Measurements from ENCODE around the gene GTF2F1. TPM values are rescaled to one million over a fixed set of nuclear protein-coding genes. Genes with fewer than 3 reads are reported as not detected.

The GTF2F1 gene
- total RNA-seq, 2 donors from 2014 or later = 58.2 to 73.6 TPM

DNA sequence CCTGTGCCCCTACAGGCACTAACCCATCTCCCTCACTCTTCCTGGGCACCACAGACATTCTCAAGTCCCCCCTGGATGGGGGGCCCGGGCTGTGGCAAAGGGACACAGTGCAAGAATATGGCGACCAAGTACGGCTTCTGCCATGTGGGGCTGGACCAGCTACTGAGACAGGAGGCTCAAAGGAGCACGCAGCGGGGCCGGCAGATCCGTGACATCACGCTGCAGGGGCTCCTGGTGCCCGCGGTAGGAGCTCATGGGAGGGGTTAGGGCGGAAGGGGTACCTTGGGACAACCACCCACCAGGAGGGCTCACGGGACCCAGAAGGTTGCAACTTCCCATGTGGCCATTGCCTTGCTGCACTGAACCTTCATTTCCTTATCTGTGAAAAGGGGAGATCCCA lies 3.3 kb upstream of the GTF2F1 start:
- Histone ChIP-seq H3K36me3 (no peaks in the 10 kb centered on the region), H3K9me3 (no peaks in the 10 kb centered on the region), H3K9ac (ENCODE audit: low read depth in 2 of 2, low read length in 2 of 2) (no peak overlapping the region), H3K4me3 (no peak overlapping the region), H3K27ac (no peak overlapping the region), H3K27me3 (no peaks in the 10 kb centered on the region), H3K4me1 (peaks cover 8% of the 10 kb centered on the region)
- intact Hi-C loops (cut with DNase I) = no loop called here
- DNase-seq = no peak
- TF ChIP-seq, protein P1, sequence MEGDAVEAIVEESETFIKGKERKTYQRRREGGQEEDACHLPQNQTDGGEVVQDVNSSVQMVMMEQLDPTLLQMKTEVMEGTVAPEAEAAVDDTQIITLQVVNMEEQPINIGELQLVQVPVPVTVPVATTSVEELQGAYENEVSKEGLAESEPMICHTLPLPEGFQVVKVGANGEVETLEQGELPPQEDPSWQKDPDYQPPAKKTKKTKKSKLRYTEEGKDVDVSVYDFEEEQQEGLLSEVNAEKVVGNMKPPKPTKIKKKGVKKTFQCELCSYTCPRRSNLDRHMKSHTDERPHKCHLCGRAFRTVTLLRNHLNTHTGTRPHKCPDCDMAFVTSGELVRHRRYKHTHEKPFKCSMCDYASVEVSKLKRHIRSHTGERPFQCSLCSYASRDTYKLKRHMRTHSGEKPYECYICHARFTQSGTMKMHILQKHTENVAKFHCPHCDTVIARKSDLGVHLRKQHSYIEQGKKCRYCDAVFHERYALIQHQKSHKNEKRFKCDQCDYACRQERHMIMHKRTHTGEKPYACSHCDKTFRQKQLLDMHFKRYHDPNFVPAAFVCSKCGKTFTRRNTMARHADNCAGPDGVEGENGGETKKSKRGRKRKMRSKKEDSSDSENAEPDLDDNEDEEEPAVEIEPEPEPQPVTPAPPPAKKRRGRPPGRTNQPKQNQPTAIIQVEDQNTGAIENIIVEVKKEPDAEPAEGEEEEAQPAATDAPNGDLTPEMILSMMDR (IDR thresholded peaks at IDR 0.05) = no peak

DNA sequence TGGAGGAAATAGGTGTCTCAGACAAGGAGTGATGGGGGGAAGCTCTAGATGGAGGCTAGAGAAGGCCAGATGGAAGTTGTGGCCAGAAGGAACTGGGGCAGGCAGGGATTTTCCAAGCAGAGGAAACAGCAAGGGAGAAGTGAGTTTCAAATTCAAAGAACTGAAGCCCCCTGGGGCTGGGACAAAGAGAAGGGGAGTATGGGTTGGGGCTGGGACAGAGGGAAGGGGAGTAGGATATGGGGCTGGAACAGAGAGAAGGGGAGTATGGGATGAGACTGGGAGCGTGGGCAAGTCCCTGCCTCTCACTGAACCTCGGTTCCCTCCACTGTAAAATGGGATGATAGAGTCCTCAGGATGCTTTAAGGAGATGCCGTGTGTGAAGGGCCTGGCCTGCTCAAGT lies 1.9 kb upstream of the GTF2F1 start:
- intact Hi-C loops (cut with DNase I) = no loop called here
- H3K4me3 ChIP-seq = no peak overlapping the region
- peaks cover 8% of the 10 kb centered on the region for H3K4me1 ChIP-seq
- no peak overlapping the region for H3K9ac ChIP-seq (ENCODE audit: low read depth in 2 of 2, low read length in 2 of 2)
- no peak overlapping the region for H3K27ac ChIP-seq
- TF ChIP-seq, protein P1 (IDR thresholded peaks at IDR 0.05) = no peak
- no peaks in the 10 kb centered on the region for H3K27me3 ChIP-seq
- no peaks in the 10 kb centered on the region for H3K36me3 ChIP-seq
- DNase-seq = no peak
- H3K9me3 ChIP-seq = no peaks in the 10 kb centered on the region

DNA sequence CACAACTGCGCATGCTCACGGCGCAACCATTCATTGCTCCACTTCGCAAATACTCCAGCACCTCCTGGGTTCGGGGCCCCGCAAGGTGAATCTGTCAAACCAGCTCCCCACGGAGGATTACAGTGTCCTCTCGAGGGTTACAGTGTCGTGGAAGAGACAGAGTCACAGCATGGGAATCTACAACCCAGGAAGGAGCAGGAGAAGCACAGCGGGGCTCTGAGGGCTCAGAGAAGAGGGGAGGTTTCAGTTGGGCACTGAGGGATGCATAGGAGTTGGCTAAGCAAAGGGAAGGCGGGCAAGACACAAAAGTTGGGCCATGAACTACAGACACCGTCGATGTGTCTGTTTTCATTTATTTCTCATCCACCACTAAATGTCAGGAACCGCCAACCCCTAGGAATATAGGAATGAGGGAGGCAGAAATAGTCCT lies 1.0 kb upstream of the GTF2F1 start:
- no peaks in the 10 kb centered on the region for H3K27me3 ChIP-seq
- H3K9me3 ChIP-seq = no peaks in the 10 kb centered on the region
- peak overlapping the region; percentile 87 for H3K27ac ChIP-seq
- peaks cover 5% of the 10 kb centered on the region for H3K36me3 ChIP-seq
- no peak for DNase-seq
- H3K4me3 ChIP-seq = peak overlapping the region; percentile 68
- H3K9ac ChIP-seq (ENCODE audit: low read depth in 2 of 2, low read length in 2 of 2) = peak overlapping the region; percentile 89 to 90
- intact Hi-C loops (cut with DNase I) = no loop called here
- TF ChIP-seq, protein P1 (IDR thresholded peaks at IDR 0.05) = no peak
- peaks cover 8% of the 10 kb centered on the region for H3K4me1 ChIP-seq

DNA sequence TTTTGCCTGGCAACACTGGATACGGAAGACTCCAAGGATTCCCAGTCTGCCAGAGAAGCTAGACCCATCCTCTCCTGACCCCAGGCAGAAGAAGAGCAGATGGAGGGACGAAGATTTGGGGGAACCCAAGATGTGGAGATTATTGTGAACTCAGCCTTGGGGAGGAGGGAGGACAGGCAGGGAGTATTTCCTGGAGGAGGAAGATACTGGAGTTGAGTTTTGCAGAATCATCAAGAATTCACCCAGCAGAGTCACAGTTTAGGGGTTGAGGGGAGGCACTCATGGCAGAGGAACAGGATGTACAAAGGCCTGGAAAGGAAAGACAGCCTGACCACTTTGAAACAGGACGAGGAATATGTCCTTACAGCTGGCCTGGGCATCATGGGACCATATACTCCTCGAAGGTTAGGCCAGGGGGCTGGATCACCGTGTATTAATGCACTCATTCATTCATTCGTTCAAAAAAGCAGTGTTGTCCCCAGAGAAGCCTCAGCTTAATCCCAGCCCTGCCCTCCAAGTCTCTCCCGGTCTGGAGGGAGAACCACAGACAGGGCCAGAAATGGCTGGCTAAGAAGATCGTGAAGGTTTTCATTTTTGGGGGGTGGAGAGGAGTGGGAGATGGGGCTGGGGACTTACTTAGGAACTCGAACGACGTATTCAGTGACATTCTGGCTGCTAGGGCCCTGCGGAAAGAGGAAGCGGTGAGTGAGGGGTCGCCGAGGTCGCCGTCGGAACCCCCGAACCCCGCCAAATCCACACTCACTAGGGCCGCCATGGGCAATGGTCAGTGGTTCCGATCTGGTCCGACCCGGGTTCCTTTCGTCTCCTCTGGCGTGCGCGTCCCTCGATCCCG lies 517 bp downstream of the GTF2F1 start:
- Histone ChIP-seq H3K4me1 (peaks cover 8% of the 10 kb centered on the region), H3K27ac (peak overlapping the region; percentile 87), H3K4me3 (peak overlapping the region; percentile 68), H3K9me3 (no peaks in the 10 kb centered on the region), H3K9ac (ENCODE audit: low read depth in 2 of 2, low read length in 2 of 2) (peak overlapping the region; percentile 89 to 90), H3K36me3 (peaks cover 15% of the 10 kb centered on the region), H3K27me3 (no peaks in the 10 kb centered on the region)
- DNase-seq = no peak
- TF ChIP-seq, protein P1 (IDR thresholded peaks at IDR 0.05) = no peak
- intact Hi-C loops (cut with DNase I) = no loop called here

DNA sequence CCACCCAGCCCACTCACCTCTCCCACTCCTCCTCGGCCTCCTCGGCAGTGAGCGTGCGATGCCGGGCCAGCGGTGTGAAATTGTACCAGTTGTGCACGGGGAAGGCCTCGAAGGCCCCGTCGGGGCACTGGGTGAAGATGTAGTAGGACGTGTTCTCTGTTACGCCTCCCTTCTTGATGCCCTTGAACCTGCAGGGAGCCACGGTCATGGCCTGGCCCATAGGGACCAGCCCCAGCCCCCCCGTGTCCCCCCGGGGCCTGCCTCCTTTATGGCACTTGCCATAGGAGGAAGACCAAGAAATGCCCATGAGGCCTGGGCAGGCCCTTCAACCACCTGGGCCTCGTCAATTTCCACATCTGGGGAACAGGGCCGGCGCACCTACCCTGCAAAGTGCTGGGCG lies 5.6 kb downstream of the GTF2F1 start:
- peaks cover 15% of the 10 kb centered on the region for H3K36me3 ChIP-seq
- DNase-seq = no peak

More for the DNA sequence above, 5.6 kb downstream of the GTF2F1 start:
- peaks cover 8% of the 10 kb centered on the region for H3K4me1 ChIP-seq
- H3K4me3 ChIP-seq = no peak overlapping the region
- TF ChIP-seq, protein P1 (IDR thresholded peaks at IDR 0.05) = no peak
- no peak overlapping the region for H3K9ac ChIP-seq (ENCODE audit: low read depth in 2 of 2, low read length in 2 of 2)
- no peaks in the 10 kb centered on the region for H3K27me3 ChIP-seq
- H3K9me3 ChIP-seq = no peaks in the 10 kb centered on the region
- intact Hi-C loops (cut with DNase I) = no loop called here
- H3K27ac ChIP-seq = no peak overlapping the region

All from colonic mucosa (tissue), 4 donors.